Spinal cord (tissue), 10 donors: ENCODE measurements around the gene ADARB2. TPM values are rescaled to one million over a fixed set of nuclear protein-coding genes. Genes with fewer than 3 reads are reported as not detected.

Source experiments
- DNase-seq, 6 donors: peaks; one replicate each; pipeline versions ENCODE4 v3.0.0 to v3.0.0-alpha.2; 2013 to 2015; ENCODE audit warnings: low spot score in 6 of 6, low read depth in 4 of 6
- H3K27ac ChIP-seq: one replicate; pipeline ENCODE4 v1.5.1; 2013; ENCODE audit warnings: low read depth, low read length, control low read depth
- H3K27me3 ChIP-seq: one replicate; pipeline ENCODE4 v1.6.1; 2013; ENCODE audit warnings: low read length; ENCODE audit not compliant: control insufficient read depth, insufficient read depth
- H3K36me3 ChIP-seq: one replicate; pipeline ENCODE4 v1.6.1; 2013; ENCODE audit warnings: low read length; ENCODE audit not compliant: control insufficient read depth, insufficient read depth
- H3K4me1 ChIP-seq: one replicate; pipeline ENCODE4 v1.6.1; 2013; ENCODE audit warnings: low read length; ENCODE audit not compliant: control insufficient read depth, insufficient read depth
- H3K4me3 ChIP-seq: one replicate; pipeline ENCODE4 v1.5.1; 2013; ENCODE audit warnings: low read depth, low read length, control low read depth
- H3K9me3 ChIP-seq: one replicate; pipeline ENCODE4 v1.6.1; 2013; ENCODE audit warnings: low read length; ENCODE audit not compliant: control insufficient read depth, insufficient read depth
- WGBS: methylation state at CpG from one replicate; pipeline ENCODE4 v1.1.5; 2013; ENCODE audit warnings: missing lambda C conversion rate; ENCODE audit not compliant: insufficient coverage; 5-methylcytosine and 5-hydroxymethylcytosine counted together
- polyA plus RNA-seq, 2 donors: library from polyadenylated mRNA; unstranded; fragments of 120-200 nt; gene quantifications; one replicate each; pipeline ENCODE4 v1.2.1, GENCODE V29; 2013; ENCODE audit not compliant: insufficient read length in 2 of 2
- total RNA-seq, 2 donors: library from RNA; depleted of rRNA in 1 of 2; stranded (reverse); fragments of 120-200 nt in 1 of 2; fragments of >200 nt in 1 of 2; gene quantifications; one replicate each; pipeline versions ENCODE4 v1.2.3 to v1.2.4, GENCODE V29; 2013 to 2014
- donor health status: healthy.

The ADARB2 gene
- total and polyA plus RNA-seq, 4 donors: 4.1 to 11.2 (median 8.3) TPM

- H3K36me3 ChIP-seq: peaks cover 22% of the 10 kb centered on the region
- no peaks in the 10 kb centered on the region for H3K9me3 ChIP-seq
- no peak for DNase-seq
- peak overlapping the region; percentile 25 for H3K27ac ChIP-seq
- 89% methylated on average over 18 of the region's 20 CpGs for WGBS
- peaks cover 2% of the 10 kb centered on the region for H3K27me3 ChIP-seq
- H3K4me1 ChIP-seq: peaks cover 23% of the 10 kb centered on the region
- H3K4me3 ChIP-seq: no peak overlapping the region
These were observed 557.8 kb downstream of the ADARB2 start for GRCh38 chr10:1179346-1180070.

GRCh38 chr10:1178506-1178905 lies 558.8 kb downstream of the ADARB2 start:
- WGBS: 84% methylated on average over 10 of the region's 16 CpGs
- no peak overlapping the region for H3K4me3 ChIP-seq
- no peaks in the 10 kb centered on the region for H3K9me3 ChIP-seq
- no peak overlapping the region for H3K27ac ChIP-seq
- H3K27me3 ChIP-seq: peaks cover 2% of the 10 kb centered on the region
- DNase-seq: no peak
- peaks cover 20% of the 10 kb centered on the region for H3K36me3 ChIP-seq
- peaks cover 23% of the 10 kb centered on the region for H3K4me1 ChIP-seq

- peaks cover 2% of the 10 kb centered on the region for H3K27me3 ChIP-seq
- no peak for DNase-seq
- H3K4me3 ChIP-seq: no peak overlapping the region
- peaks cover 17% of the 10 kb centered on the region for H3K36me3 ChIP-seq
- H3K9me3 ChIP-seq: no peaks in the 10 kb centered on the region
- WGBS: 78% methylated on average over 5 of the region's 9 CpGs
- peaks cover 23% of the 10 kb centered on the region for H3K4me1 ChIP-seq
- H3K27ac ChIP-seq: no peak overlapping the region
These were observed 559.4 kb downstream of the ADARB2 start for GRCh38 chr10:1177936-1178335.

DNA sequence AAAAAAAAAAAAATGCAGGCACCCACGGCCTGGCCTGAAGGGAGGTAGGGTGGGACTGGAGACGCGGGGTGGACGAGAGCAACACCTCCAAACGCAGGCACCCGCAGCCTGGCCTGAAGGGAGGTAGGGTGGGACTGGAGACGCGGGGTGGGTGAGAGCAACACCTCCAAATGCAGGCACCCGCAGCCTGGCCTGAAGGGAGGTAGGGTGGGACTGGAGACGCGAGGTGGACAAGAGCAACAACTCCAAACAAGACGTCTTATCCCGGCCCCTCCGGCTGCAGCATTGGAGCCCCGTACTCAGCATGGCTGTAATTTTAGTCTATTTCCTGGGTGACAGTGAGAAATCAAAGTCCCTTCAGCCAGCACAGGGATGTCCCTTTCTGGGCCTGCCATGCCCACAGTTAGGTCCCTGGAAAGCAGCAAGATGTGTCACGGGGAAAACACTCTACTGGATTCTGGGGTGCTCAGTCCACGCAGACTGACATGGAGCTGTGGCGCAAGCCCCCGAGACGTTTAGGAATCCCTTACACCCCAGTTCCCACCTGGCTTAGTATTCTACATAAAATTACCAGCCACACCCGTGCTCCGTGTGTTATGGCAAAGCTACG lies 561.3 kb downstream of the ADARB2 start:
- Histone ChIP-seq H3K4me1 (peaks cover 23% of the 10 kb centered on the region), H3K27ac (no peak overlapping the region), H3K9me3 (no peaks in the 10 kb centered on the region), H3K36me3 (peaks cover 10% of the 10 kb centered on the region), H3K4me3 (no peak overlapping the region), H3K27me3 (no peaks in the 10 kb centered on the region)
- 95% methylated on average over 16 of the region's 23 CpGs for WGBS
- DNase-seq: no peak

- H3K4me3 ChIP-seq: no peak overlapping the region
- H3K4me1 ChIP-seq: peaks cover 20% of the 10 kb centered on the region
- 92% methylated on average over 3 of the region's 5 CpGs for WGBS
- peaks cover 3% of the 10 kb centered on the region for H3K36me3 ChIP-seq
- H3K27ac ChIP-seq: no peak overlapping the region
- no peaks in the 10 kb centered on the region for H3K9me3 ChIP-seq
- no peak for DNase-seq
- no peaks in the 10 kb centered on the region for H3K27me3 ChIP-seq
These were observed 563.3 kb downstream of the ADARB2 start for GRCh38 chr10:1174022-1174421.

DNA sequence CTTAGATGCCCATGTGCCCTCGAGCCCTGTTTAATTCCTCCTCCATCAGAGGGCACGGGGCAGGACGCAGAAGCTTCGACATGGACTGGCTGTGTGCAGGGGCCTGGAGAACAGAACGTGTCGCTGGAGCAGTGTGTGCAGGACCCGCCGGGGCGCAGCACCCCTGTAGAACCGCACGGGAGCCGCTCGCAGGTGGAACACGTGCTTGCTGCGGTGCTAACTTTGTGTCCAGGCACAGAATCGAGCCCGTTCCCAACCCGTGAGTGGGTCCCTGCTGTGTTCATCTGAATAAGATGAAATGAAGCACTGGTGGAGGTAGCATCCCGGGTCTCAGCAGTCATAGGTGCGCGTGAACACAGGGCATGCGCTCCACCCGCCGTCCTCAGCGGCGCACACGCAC lies 564.2 kb downstream of the ADARB2 start:
- Histone ChIP-seq H3K4me1 (peaks cover 14% of the 10 kb centered on the region), H3K4me3 (no peak overlapping the region), H3K27me3 (no peaks in the 10 kb centered on the region), H3K9me3 (no peaks in the 10 kb centered on the region), H3K27ac (no peak overlapping the region), H3K36me3 (peaks cover 2% of the 10 kb centered on the region)
- DNase-seq: no peak
- WGBS: 90% methylated on average over 26 of the region's 27 CpGs

DNA sequence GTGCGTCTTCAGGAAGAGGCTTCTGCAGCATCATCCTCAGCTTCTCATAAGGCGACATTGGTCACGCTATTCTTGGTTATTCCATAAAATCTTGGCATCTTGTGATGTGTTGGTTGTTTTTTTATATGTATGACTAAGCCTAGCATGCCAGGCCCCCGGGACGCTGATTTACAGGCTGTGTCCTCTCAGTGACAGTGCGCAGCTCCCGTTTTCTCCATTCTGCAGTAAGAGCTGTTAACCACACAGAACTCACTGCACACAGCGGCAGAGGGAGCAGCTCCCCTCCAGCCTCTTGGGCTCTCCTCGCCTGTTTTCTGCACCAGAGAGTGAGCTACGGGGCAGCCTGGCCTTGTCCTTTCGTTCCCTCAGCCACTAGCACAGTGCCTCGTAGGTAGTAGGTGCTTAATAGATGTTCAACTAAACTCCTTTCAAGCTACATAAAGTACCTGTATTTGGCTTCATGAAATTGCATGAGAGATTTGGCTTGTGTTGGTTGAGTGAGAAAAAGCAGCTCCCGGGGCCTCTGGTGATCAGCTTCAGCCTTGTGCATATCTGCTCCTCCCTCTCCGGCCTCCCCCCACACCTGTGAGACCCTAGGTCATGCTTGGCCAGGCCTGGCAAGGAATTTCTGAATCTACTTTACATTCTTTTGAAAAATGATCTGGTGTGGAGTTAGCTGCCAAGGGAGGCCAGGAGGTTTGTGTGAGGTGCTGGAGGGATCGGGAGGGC lies 564.9 kb downstream of the ADARB2 start:
- Histone ChIP-seq H3K4me3 (no peak overlapping the region), H3K4me1 (peaks cover 14% of the 10 kb centered on the region), H3K36me3 (no peaks in the 10 kb centered on the region), H3K27me3 (no peaks in the 10 kb centered on the region), H3K9me3 (no peaks in the 10 kb centered on the region), H3K27ac (no peak overlapping the region)
- 79% methylated on average over 9 of the region's 15 CpGs for WGBS
- no peak for DNase-seq

DNA sequence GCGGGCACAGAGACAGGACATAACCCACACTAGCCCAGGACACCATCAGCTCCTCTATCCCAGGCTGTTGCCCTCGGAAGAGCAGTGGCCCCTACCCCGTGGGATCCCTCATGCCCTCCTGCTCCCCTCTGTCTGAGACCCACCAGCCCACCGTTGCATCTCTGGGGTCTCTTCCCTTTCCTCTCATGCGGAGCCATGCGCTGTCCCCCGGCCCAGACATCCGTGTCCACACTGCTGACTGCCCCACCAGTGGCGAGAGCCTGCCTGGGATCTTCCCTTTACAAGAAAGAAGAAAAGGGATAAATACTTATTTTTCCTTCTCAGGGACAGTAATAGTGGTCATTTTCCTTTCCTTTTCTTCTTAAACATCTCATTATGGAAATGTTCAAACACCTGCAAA lies 565.7 kb downstream of the ADARB2 start:
- WGBS: 88% methylated on average over 8 of the region's 9 CpGs
- Histone ChIP-seq H3K4me3 (no peak overlapping the region), H3K9me3 (no peaks in the 10 kb centered on the region), H3K27ac (no peak overlapping the region), H3K27me3 (no peaks in the 10 kb centered on the region), H3K36me3 (no peaks in the 10 kb centered on the region), H3K4me1 (peaks cover 14% of the 10 kb centered on the region)
- DNase-seq: no peak

- Histone ChIP-seq H3K36me3 (no peaks in the 10 kb centered on the region), H3K4me1 (peaks cover 10% of the 10 kb centered on the region), H3K4me3 (no peak overlapping the region), H3K9me3 (no peaks in the 10 kb centered on the region), H3K27me3 (no peaks in the 10 kb centered on the region), H3K27ac (no peak overlapping the region)
- no peak for DNase-seq
- WGBS: 90% methylated on average over 4 of the region's 4 CpGs
These were observed 566.1 kb downstream of the ADARB2 start for GRCh38 chr10:1171182-1171581.

DNA sequence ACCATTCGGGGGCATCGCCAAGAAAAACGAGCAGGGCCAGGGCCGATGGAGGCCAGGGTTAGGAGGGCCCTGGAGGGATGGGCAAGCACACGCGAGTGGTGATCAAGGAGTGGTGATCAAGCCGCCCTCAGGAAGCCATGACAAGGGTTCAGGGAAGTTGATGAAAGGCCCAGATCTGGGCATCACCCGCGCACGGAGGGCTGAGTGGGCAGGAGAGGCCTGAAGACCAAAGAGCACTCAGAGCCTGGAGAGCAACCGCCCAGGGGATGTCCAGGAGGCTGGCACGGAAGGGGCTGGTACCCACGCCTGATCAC lies 566.5 kb downstream of the ADARB2 start:
- peaks cover 9% of the 10 kb centered on the region for H3K4me1 ChIP-seq
- no peaks in the 10 kb centered on the region for H3K36me3 ChIP-seq
- WGBS: 94% methylated on average over 13 of the region's 13 CpGs
- no peaks in the 10 kb centered on the region for H3K9me3 ChIP-seq
- H3K27me3 ChIP-seq: no peaks in the 10 kb centered on the region
- no peak overlapping the region for H3K27ac ChIP-seq
- no peak overlapping the region for H3K4me3 ChIP-seq
- DNase-seq: no peak
